K562 (cell line): ENCODE measurements around the gene DTNB. TPM values are rescaled to one million over a fixed set of nuclear protein-coding genes. Genes with fewer than 3 reads are reported as not detected.

Source experiments
- ATAC-seq: fragments of 200-7000 bp; cut with Tn5 transposase; 3 replicates; pipeline ENCODE4 v1.9.1; 2020; ENCODE audit warnings: moderate library complexity
- BruUV-seq: library from RNA; stranded (reverse); fragments of 400-500 nt; replicated peaks from 2 replicates; lab custom pipeline; 2021; lab: Mats Ljungman, UMichigan
- CTCF ChIA-PET: fragments of 300-600 bp; formaldehyde crosslinking; extraction: SDS; loops from one replicate; lab custom pipeline; 2021; ENCODE audit warnings: low intra/inter-chr PET ratio; lab: Yijun Ruan, JAX
- POLR2A ChIA-PET: fragments of 300-600, 350-650 bp; sonication (Branson Sonifier 250); formaldehyde crosslinking; extraction: SDS; loops from one replicate; lab custom pipeline; 2021; ENCODE audit warnings: antibody characterized with exemption, inconsistent platforms; lab: Yijun Ruan, JAX
- DNase-seq, 4 experiments: peaks; one replicate each; pipeline versions ENCODE4 v3.0.0 to v3.0.0-alpha.2; 2011 to 2018; ENCODE audit warnings: low spot score in 3 of 4, mixed read lengths in 3 of 4; ENCODE audit errors: extremely low read depth in 1 of 4
- FAIRE-seq: peaks from 2 replicates; lab custom pipeline; 2011; peaks lifted over from hg19 to GRCh38; lab: Jason Lieb, UNC
- H2AFZ ChIP-seq: 2 replicates; pipeline ENCODE4 v1.6.0; 2011; ENCODE audit warnings: low read depth, low read length, control low read depth, inconsistent platforms
- H3K27ac ChIP-seq: fragments of 200-600 bp; 3 replicates; pipeline ENCODE4 v1.8.0; 2011; ENCODE audit warnings: low read depth, mild to moderate bottlenecking, control low read depth, inconsistent platforms, low read length, moderate library complexity, mixed read lengths; ENCODE audit errors: extremely low read depth
- H3K27me3 ChIP-seq, 2 experiments: fragments of 300-600 bp in 1 of 2; 2 replicates in 1 of 2; 3 replicates in 1 of 2; pipeline versions ENCODE4 v1.6.0 to v1.8.0; 2011; ENCODE audit warnings: inconsistent platforms in 2 of 2, low read length in 2 of 2, mild to moderate bottlenecking in 1 of 2, mixed read lengths in 1 of 2, moderate library complexity in 1 of 2; ENCODE audit not compliant: control insufficient read depth in 2 of 2, insufficient read depth in 2 of 2
- H3K36me3 ChIP-seq: fragments of 300-600 bp; 3 replicates; pipeline ENCODE4 v1.8.0; 2011; ENCODE audit warnings: mild to moderate bottlenecking, low read length, inconsistent platforms; ENCODE audit not compliant: control insufficient read depth, insufficient read depth
- H3K4me1 ChIP-seq, 2 experiments: fragments of 200-600 bp in 1 of 2; replicated peaks in 1 of 2; 2 replicates in 1 of 2; 3 replicates in 1 of 2; pipeline versions ENCODE4 v1.5.1 to v1.8.0; 2011; ENCODE audit warnings: inconsistent platforms in 2 of 2, low read length in 2 of 2, mild to moderate bottlenecking in 1 of 2, mixed read lengths in 1 of 2, moderate library complexity in 1 of 2; ENCODE audit not compliant: control insufficient read depth in 2 of 2, insufficient read depth in 2 of 2
- H3K4me2 ChIP-seq: 2 replicates; pipeline ENCODE4 v1.6.1; 2011; ENCODE audit warnings: low read length, control low read depth, inconsistent platforms, mixed read lengths; ENCODE audit not compliant: insufficient read depth
- H3K4me3 ChIP-seq: fragments of 200-600 bp; sonication (generic), shearing (Covaris generic); 2 replicates; pipeline ENCODE4 v1.5.1; 2016; ENCODE audit warnings: control low read depth, inconsistent platforms
- H3K79me2 ChIP-seq: fragments of 200-600 bp; 3 replicates; pipeline ENCODE4 v1.8.0; 2011; ENCODE audit warnings: low read length, inconsistent platforms; ENCODE audit not compliant: control insufficient read depth, insufficient read depth
- H3K9ac ChIP-seq, 2 experiments: 2 replicates each; pipeline versions ENCODE4 v1.6.0 to v1.6.1; 2011; ENCODE audit warnings: low read depth in 2 of 2, low read length in 2 of 2, control low read depth in 1 of 2, inconsistent platforms in 1 of 2, mild to moderate bottlenecking in 1 of 2, mixed read lengths in 1 of 2; ENCODE audit not compliant: insufficient read depth in 1 of 2
- H3K9me1 ChIP-seq: one replicate; pipeline ENCODE4 v1.6.0; 2011; ENCODE audit warnings: inconsistent platforms, mild to moderate bottlenecking, low read length, moderate library complexity; ENCODE audit not compliant: control insufficient read depth, insufficient read depth
- H3K9me3 ChIP-seq: replicated peaks from 2 replicates; pipeline ENCODE4 v1.5.1; 2011; ENCODE audit warnings: low read depth, low read length, inconsistent platforms; ENCODE audit not compliant: control insufficient read depth, insufficient read depth
- H4K20me1 ChIP-seq: replicated peaks from 2 replicates; pipeline ENCODE4 v1.6.1; 2011; ENCODE audit warnings: low read length, inconsistent platforms, mixed read lengths; ENCODE audit not compliant: control insufficient read depth, insufficient read depth
- ELK1 ChIP-seq: sonication (generic); formaldehyde crosslinking; IDR thresholded peaks from 2 replicates; pipeline ENCODE4 v1.8.1; 2022; ENCODE audit warnings: missing genetic modification reagents
- NCOA1 ChIP-seq: fragments of 450-650 bp; IDR thresholded peaks from 2 replicates; pipeline ENCODE4 v1.6.1; 2016; ENCODE audit warnings: low read depth
- TARDBP ChIP-seq: fragments of 450-650 bp; IDR thresholded peaks from 2 replicates; pipeline ENCODE4 v1.6.1; 2016
- ZNF274 ChIP-seq: IDR thresholded peaks from 2 replicates; pipeline ENCODE4 v1.6.1; 2011; ENCODE audit warnings: low read depth, mild to moderate bottlenecking, low read length, moderate library complexity, borderline replicate concordance
- ZNF696 ChIP-seq: fragments of 250-450 bp; sonication (Bioruptor Pico); conservative IDR thresholded peaks from 2 replicates; pipeline ENCODE4 v1.4.0; 2020; ENCODE audit warnings: mild to moderate bottlenecking, moderate library complexity
- ZNF778 ChIP-seq: fragments of 450-650 bp; formaldehyde crosslinking; IDR thresholded peaks from 2 replicates; pipeline ENCODE4 v1.4.0; 2020; ENCODE audit warnings: mild to moderate bottlenecking, moderate library complexity
- ZNF785 ChIP-seq: fragments of 250-450 bp; sonication (Bioruptor Pico); IDR thresholded peaks from 2 replicates; pipeline ENCODE4 v1.4.0; 2020; ENCODE audit warnings: mild to moderate bottlenecking
- WGBS: fragments of 100-300 bp; shearing (Covaris generic); methylation state at CpG from one replicate; pipeline ENCODE4 v1.1.6; 2016; ENCODE audit warnings: low coverage, mixed read lengths; ENCODE audit not compliant: insufficient coverage; ENCODE audit errors: missing lambda C conversion rate; 5-methylcytosine and 5-hydroxymethylcytosine counted together
- in situ Hi-C: fragments of 300-500 bp; cut with MboI; formaldehyde crosslinking; loops from 4 replicates; pipeline ENCODE4 v1.15.0; 2018; ENCODE audit warnings: inconsistent platforms, mixed read lengths
- intact Hi-C: fragments of 100-400 bp; cut with micrococcal nuclease; formaldehyde crosslinking; loops from 2 replicates; pipeline ENCODE4 v1.14.2; 2022
- polyA plus RNA-seq, 8 experiments: library from polyadenylated mRNA; depleted of rRNA in 4 of 8; stranded (reverse) in 5 of 8; unstranded in 3 of 8; fragments of >200 nt; fragmentation: Nextera tagmentation in 2 of 8; fragmentation: Illumina TruSeq in 1 of 8; extraction: Ambion mirVana in 2 of 8; extraction: Trizol in 1 of 8; gene quantifications; 2 replicates each; pipeline versions ENCODE4 v1.2.1 to v1.2.3, GENCODE V29; 2011 to 2014; ENCODE audit warnings: inconsistent platforms in 1 of 8, missing spikeins in 1 of 8
- total RNA-seq, 7 experiments: library from RNA; depleted of rRNA in 6 of 7; stranded (reverse); fragments of >200 nt in 6 of 7; fragmentation: Illumina TruSeq in 2 of 7; extraction: Trizol in 2 of 7; gene quantifications; 2 replicates each; pipeline versions ENCODE4 v1.2.1 to v1.2.3, GENCODE V29; 2011 to 2021; ENCODE audit warnings: low replicate concordance in 1 of 7

Gene DTNB
- total and polyA plus RNA-seq, 9 of the 15 experiments (the other 6 are each of a cell fraction or from before 2014, with no cell fraction given): 0.18 to 2.0 (median 0.77) TPM; not detected in 2

- H3K4me1 ChIP-seq: no peaks in the 10 kb centered on the region
- POLR2A ChIA-PET: no interaction called here
- CTCF ChIA-PET: no interaction called here
- H3K36me3 ChIP-seq: no peaks in the 10 kb centered on the region
- in situ Hi-C loops (no loop called here), intact Hi-C loops (no loop called here)
- H3K79me2 ChIP-seq: no peaks in the 10 kb centered on the region
- H3K9ac ChIP-seq: no peak overlapping the region
- no peak overlapping the region for H3K4me2 ChIP-seq
- TF ChIP-seq NCOA1 (no peak), ZNF778 (CRISPR knock-in tag) (no peak), TARDBP (no peak), ZNF785 (CRISPR knock-in tag) (no peak), ZNF274 (no peak), ZNF696 (CRISPR knock-in tag) (no peak), ELK1 (CRISPR knock-in tag) (no peak)
- peaks cover 24 to 33% of the 10 kb centered on the region in 2 experiments for H3K27me3 ChIP-seq
- DNase-seq (no peak), FAIRE-seq (no peak), ATAC-seq (no peak)
- H3K4me3 ChIP-seq: no peak overlapping the region
- WGBS: 5% methylated on average over 3 of the region's 3 CpGs
- no TSS peak for BruUV-seq
- H3K27ac ChIP-seq: no peak overlapping the region
- no peaks in the 10 kb centered on the region for H4K20me1 ChIP-seq
- no peaks in the 10 kb centered on the region for H3K9me3 ChIP-seq
- no peaks in the 10 kb centered on the region for H3K9me1 ChIP-seq
- H2AFZ ChIP-seq: no peak overlapping the region
These were observed 37.4 kb upstream of the DTNB start for GRCh38 chr2:25710750-25711149.
